Measurements from ENCODE around the gene BEAN1. TPM values are rescaled to one million over a fixed set of nuclear protein-coding genes. Genes with fewer than 3 reads are reported as not detected.

BEAN1 gene
- polyA plus RNA-seq, 1 of the 3 experiments (the other 2 are of a cell fraction) = 0.07 TPM

DNA sequence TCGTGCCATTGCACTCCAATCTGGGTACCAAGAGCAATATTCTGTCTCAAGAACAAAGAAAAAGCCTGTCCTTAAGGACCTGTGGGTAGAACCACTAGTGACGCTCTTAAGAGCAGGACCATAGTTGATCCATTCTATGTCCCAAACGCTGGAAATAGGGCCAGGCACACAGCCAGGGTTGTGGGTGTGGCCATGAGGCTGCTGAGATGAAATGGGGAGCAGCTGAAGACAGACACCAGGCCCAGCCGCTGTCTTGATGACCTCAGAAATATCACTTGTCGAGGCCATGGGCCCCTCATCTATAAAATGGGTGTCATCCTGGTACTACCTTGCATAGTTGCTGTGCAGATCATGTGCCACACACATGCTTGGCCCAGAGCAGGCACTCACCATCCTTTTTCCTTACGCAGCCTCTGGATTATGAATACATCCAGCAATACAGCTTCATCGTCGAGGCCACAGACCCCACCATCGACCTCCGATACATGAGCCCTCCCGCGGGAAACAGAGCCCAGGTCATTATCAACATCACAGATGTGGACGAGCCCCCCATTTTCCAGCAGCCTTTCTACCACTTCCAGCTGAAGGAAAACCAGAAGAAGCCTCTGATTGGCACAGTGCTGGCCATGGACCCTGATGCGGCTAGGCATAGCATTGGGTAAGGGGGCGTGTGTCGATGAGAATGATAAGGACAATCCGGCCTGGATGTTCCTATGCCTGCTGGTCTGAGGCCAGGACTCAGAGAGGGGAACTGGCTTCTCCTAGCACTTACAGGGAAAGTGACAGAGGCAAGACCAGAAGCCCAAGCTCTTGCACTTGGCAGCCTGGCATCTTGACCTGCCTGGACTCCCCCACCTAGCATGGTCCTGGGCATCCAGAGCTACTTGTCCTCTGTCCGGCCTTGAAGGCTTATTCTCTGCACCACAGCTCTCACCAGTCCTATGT lies 35.1 kb upstream of the BEAN1 start:
- no peak for TF ChIP-seq NFIC (IDR thresholded peaks at IDR 0.05; ENCODE audit: borderline replicate concordance)
- TF ChIP-seq RCOR1 (IDR thresholded peaks at IDR 0.05; ENCODE audit: low read length) = no peak
- TF ChIP-seq, protein P1, sequence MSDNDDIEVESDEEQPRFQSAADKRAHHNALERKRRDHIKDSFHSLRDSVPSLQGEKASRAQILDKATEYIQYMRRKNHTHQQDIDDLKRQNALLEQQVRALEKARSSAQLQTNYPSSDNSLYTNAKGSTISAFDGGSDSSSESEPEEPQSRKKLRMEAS (IDR thresholded peaks at IDR 0.05; ENCODE audit: low read depth) = no peak
- TF ChIP-seq, protein P2, sequence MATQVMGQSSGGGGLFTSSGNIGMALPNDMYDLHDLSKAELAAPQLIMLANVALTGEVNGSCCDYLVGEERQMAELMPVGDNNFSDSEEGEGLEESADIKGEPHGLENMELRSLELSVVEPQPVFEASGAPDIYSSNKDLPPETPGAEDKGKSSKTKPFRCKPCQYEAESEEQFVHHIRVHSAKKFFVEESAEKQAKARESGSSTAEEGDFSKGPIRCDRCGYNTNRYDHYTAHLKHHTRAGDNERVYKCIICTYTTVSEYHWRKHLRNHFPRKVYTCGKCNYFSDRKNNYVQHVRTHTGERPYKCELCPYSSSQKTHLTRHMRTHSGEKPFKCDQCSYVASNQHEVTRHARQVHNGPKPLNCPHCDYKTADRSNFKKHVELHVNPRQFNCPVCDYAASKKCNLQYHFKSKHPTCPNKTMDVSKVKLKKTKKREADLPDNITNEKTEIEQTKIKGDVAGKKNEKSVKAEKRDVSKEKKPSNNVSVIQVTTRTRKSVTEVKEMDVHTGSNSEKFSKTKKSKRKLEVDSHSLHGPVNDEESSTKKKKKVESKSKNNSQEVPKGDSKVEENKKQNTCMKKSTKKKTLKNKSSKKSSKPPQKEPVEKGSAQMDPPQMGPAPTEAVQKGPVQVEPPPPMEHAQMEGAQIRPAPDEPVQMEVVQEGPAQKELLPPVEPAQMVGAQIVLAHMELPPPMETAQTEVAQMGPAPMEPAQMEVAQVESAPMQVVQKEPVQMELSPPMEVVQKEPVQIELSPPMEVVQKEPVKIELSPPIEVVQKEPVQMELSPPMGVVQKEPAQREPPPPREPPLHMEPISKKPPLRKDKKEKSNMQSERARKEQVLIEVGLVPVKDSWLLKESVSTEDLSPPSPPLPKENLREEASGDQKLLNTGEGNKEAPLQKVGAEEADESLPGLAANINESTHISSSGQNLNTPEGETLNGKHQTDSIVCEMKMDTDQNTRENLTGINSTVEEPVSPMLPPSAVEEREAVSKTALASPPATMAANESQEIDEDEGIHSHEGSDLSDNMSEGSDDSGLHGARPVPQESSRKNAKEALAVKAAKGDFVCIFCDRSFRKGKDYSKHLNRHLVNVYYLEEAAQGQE (IDR thresholded peaks at IDR 0.05; ENCODE audit: low read depth, low read length) = no peak
- TF ChIP-seq, protein P3, sequence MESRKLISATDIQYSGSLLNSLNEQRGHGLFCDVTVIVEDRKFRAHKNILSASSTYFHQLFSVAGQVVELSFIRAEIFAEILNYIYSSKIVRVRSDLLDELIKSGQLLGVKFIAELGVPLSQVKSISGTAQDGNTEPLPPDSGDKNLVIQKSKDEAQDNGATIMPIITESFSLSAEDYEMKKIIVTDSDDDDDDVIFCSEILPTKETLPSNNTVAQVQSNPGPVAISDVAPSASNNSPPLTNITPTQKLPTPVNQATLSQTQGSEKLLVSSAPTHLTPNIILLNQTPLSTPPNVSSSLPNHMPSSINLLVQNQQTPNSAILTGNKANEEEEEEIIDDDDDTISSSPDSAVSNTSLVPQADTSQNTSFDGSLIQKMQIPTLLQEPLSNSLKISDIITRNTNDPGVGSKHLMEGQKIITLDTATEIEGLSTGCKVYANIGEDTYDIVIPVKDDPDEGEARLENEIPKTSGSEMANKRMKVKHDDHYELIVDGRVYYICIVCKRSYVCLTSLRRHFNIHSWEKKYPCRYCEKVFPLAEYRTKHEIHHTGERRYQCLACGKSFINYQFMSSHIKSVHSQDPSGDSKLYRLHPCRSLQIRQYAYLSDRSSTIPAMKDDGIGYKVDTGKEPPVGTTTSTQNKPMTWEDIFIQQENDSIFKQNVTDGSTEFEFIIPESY (IDR thresholded peaks at IDR 0.05; ENCODE audit: borderline replicate concordance, low read depth) = no peak
- TF ChIP-seq TAF1 (IDR thresholded peaks at IDR 0.05; ENCODE audit: borderline replicate concordance, low read depth, low read length) = no peak
- TF ChIP-seq TCF12 (IDR thresholded peaks at IDR 0.05) = no peak
- no peak for TF ChIP-seq MXI1 (IDR thresholded peaks at IDR 0.05; ENCODE audit: low read depth, low read length)
- no peak for TF ChIP-seq ELF1 (IDR thresholded peaks at IDR 0.05)
- TF ChIP-seq NRF1 (IDR thresholded peaks at IDR 0.05; ENCODE audit: low read depth, low read length) = no peak
- no peak for TF ChIP-seq GATA2 (CRISPR knock-in tag; IDR thresholded peaks at IDR 0.05)
- WGBS (ENCODE audit: low lambda C conversion rate) = 89% methylated on average over 13 of the region's 18 CpGs

More for the DNA sequence above, 35.1 kb upstream of the BEAN1 start:
- Histone ChIP-seq H3K27ac (ENCODE audit: low read depth in 2 of 2, low read length in 1 of 2) (no peak overlapping the region), H3K4me2 (no peak overlapping the region), H3K79me2 (ENCODE audit: insufficient read depth) (no peaks in the 10 kb centered on the region), H3F3A (replicated peaks; ENCODE audit: insufficient read depth) (no peaks in the 10 kb centered on the region), H3K4me1 (ENCODE audit: control insufficient read depth in 1 of 2, insufficient read depth in 2 of 2, low read depth in 1 of 2, low read length in 1 of 2) (no peaks in the 10 kb centered on the region), H3K27me3 (ENCODE audit: insufficient read depth) (no peaks in the 10 kb centered on the region), H4K20me1 (ENCODE audit: insufficient read depth) (no peaks in the 10 kb centered on the region), H3K36me3 (replicated peaks in 1 of 2; ENCODE audit: control insufficient read depth in 1 of 2, insufficient read depth in 2 of 2, low read length in 1 of 2) (no peaks in the 10 kb centered on the region), H3K9me2 (no peaks in the 10 kb centered on the region), H3K9ac (no peak overlapping the region), H3K9me3 (no peaks in the 10 kb centered on the region), H2AFZ (ENCODE audit: low read depth) (no peak overlapping the region), H3K4me3 (ENCODE audit: low read depth in 2 of 2, low read length in 1 of 2) (no peak overlapping the region)
- no peak for DNase-seq
- CTCF ChIA-PET = interaction anchor here (1.7 to 1.8 kb wide), 2 partner anchors 15 to 91 kb away, joined by 4 to 12 read pairs; no protein-coding TSS in a partner anchor
- POLR2A ChIA-PET = no interaction called here

Measured in SK-N-SH (cell line).